ENCODE measurements around the gene NRSN1.
"Not testable (repeated sequence)": the region's sequence is repeated elsewhere in the genome, so short reads cannot be mapped to it uniquely, and the experiment has no call there.

Gene NRSN1, protein sequence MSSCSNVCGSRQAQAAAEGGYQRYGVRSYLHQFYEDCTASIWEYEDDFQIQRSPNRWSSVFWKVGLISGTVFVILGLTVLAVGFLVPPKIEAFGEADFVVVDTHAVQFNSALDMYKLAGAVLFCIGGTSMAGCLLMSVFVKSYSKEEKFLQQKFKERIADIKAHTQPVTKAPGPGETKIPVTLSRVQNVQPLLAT

DNA sequence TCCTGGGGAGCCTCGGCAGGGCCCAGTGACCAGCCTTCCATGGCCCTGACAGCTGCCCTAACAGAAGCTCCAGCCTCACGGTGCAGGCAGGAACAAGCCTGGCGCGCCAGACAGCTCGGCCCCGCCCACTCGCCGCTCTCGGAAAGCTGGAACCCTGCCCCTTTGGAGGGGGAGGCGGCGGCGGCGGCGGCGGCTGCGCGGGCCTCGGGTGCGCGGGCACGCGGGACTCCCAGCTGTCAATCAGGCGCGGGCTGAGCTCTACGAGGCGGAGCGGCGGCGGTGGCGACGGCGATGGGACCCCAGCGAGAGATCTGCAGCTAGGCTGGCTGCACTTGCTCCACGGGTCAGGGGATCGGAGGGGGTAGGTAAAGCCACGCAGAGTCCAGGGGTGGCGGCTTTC lies at the start of gene NRSN1:
NRSN1 (plus strand) TSS at position 236 of the 400 bp plus-strand sequence. CDS start 8,113 bp downstream, outside the sequence.
- no peak for DNase-seq

DNA sequence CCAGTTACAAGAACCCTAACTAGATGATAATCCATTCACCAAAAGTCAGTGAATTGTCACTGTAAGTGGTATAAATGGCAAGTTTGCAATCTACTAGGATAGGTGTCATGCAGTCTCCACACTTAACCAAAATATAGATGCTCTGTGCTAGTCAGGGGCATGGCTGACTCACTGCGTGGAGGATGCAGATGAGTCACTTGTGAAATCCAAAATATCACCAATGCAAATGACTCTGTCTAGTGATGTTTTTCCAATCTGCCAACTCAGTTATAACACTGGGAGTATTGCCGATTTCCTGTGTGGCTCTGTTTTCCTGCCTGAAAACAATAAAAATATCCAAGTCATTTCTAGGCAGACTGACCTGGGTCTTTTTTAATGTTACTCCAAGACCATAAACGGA lies 47.8 kb upstream of the NRSN1 start:
- DNase-seq = no peak

DNA sequence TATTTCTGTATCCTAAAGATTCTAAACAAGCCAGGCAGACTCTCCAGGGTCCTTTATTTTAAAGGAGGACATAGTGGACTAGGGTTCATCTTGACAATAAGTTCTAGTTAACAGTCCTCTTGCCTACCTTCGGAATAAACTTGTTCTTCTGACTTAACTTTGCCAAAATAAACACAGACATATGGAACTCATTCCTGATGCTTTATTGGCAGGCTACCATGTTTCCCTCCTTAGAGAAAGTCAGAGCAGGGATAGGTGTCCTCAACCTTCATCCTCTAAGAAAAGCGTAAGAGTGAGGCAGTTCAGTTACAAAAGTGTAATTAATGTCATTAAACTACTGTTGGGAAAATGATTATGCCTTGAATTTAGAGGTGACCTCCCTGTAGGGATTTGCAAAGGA lies 46.9 kb upstream of the NRSN1 start:
- no peak for DNase-seq

DNA sequence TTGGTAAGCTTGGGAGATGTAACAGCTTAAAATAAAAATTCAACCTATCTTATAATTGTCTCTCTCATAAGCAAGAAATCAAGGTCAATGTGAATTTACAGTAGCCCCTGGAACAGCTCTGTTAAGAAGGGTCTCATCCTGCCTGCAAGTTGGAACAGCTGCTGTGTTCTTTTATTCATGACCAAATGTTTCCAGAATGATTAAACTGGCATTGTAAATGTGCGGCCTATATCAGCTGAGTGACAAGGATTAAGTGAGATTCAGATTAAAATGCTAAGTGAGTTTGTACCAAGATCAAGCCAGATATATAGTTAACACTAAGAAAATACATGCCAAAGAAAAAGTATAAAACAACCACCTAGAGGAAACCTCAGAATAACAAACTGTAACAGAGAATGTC lies 45.3 kb upstream of the NRSN1 start:
- no peak for DNase-seq

DNA sequence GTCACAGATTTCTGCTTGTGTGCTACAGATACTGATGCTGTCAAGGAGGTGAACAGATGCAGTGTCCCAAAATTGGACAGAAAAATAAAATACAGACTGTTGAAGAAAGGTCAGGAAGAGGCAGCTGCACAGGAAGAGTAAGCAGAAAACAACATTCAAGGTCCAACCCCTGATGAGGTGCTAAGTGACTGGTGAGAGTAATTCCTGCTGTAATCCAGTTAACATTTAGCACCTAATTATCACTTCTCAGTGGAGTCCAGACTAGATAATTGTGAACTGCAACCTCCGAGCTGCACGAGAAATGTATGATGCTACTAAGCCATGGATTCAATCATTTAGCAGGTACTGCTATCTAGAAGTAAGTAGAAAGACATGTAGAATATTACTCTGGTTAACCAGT lies 36.3 kb upstream of the NRSN1 start:
- DNase-seq = no peak

DNA sequence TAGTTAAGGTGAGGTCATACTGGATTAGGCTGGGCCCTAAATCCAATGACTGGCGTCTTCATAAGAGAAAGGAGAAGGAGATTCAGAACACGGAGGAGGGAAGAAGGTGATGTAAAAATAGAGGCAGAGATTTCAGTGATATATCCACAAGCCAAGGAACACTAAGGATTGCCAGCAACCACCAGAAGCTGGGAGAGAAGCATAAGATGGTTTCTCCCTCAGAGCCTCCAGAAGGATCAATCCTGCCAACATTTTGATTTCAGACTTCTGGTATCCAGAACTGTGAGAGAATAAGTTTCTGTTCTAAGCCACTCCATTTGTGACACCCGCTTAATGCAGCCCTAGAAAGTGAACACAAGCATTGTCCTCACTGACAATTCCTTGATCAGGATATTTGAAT lies 33.6 kb upstream of the NRSN1 start:
- DNase-seq = no peak

DNA sequence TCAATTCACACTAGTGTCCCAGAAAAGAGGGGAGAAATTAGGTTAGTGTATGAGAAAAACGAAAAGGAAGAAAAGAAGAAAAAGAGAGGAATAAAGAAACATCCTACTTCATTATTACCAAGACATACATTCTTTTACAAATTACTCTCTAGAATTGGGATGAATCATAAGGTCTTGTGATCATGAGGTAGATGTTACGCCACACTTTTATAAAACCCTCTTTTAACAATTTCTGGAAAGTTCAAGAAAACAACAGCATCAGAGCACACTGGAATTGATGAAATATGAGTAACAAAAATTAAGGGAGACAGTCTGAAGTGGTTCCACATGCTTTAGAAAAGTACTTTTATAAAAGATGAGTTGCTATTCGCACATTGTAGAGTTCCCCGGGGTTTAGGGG lies 32.6 kb upstream of the NRSN1 start:
- DNase-seq = no peak

DNA sequence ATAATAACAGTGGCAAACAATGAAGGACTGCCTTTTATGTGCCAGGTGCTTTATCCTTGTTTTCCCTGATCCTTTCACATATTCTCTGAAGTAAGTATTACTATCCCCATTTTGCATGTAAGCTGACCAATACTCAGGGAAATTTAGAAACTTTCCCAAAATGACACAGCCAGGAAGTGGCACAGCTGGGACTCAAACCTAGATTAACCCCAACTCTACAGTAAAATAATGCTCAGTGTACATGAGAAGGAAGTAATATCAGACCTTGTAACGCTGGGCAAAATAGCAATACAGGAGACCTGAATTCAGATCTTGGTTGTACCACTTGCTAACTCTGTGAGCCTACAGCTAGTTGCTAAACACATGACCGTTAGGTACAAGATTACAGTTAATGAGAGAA lies 26.8 kb upstream of the NRSN1 start:
- DNase-seq = no peak

DNA sequence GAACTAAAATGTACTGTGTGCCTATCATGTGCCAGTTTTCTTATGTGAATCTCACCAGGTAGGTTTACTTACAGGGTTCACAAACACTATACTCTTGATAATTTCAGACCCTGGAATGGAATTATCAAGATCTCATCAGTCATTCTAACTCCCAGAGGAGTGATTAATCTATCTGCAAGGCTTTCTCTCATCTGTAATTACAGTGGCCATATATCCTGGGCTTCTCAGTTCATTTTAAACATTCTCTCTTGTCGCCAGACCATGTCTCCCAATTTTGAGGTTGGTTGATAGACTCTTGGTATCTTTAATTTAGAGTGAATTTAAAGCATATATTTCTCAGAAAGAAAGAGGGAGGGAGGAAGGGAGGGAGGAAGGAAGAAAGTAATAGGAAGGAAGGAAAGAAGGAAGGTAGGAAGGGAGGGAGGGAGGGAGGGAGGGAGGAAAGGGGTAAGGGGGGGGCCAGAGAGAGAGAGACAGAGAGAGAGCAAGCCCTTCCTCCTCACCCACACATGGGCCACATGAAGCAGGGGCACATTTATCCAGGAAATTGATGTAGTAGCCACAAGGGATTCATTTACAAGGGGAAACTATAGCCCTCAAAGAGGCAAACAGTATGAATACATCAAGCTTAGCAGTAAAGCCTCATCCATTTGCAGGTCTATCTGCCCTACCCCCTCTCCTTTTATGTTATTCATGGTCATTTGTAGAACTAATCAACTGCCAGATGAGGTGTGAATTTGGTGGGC lies 25.8 kb upstream of the NRSN1 start:
- DNase-seq = no peak

DNA sequence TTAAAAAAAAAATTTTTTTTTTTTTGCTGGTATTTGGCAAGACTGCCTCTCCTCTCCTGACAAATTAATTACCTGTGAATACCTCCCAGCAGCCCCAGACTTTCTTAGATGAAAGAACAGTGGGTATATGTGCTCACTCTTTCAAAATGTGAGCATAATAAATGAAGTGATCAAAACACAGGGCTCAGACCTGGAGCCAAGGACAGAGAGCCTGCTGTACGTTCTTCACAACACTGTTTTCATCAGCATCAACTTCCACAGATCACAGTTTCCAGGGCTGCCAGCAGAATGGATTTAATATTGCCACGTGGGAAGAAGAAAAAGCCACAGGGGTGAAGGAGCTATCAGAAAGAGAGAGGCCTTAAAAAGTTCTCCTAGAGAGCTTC lies 25.3 kb upstream of the NRSN1 start:
- DNase-seq = no peak

DNA sequence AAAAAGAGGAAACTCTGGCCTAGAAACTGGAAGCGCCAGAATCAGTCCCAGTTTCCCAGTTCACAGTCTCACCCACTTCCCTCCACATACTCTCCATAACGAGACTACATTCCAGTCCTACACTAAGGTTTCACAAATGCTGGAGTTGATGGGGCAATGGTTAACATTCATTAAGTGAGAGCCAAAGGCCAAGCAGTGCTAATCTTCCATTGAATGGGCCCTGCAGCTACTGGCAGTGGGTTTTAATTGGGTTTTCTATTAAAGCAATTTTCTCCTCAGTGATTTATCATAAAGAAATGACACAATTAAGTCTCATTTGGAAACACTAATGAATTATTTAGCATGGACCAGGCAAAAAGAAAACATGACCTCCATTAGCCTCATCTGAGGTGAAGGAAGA lies 20.8 kb upstream of the NRSN1 start:
- no peak for DNase-seq

DNA sequence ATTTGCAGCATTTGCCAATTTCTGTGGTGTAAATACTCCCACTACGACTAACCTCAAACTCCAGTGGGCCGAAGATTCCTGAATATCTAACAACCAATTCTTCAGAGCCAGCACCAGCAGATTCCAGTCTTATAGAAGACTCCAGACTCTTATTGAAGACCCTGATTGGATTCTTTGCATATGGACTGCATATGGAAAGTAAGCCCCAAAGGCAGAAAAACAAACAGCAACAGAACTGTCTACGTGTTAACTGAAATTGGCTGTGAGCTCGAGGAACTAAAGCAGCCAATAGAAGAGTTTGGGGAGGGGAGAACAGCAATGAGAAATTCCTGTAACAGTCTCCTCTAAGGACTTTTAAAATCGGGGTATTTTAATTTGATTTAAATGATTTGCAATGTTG lies 19.7 kb upstream of the NRSN1 start:
- no peak for DNase-seq

DNA sequence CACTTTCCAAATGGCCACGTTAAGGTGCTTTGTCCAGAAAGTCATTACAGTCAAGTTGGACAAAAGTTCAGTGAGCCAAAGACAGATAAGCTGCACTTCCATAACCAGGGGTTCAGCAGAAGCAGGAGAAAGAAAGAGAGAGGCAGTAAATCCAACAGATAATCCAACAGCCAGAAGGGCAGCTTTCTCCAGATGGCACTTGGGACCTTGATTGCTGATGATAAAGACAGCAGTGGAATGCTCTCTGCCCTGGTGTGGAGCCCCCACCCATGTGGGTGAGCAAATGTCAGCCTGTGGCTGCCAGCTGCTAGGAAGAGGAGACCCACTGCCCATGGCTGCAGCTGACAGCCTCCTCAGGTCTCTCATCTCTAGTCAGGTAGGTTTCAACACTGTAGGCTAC lies 18.7 kb upstream of the NRSN1 start:
- DNase-seq = no peak

DNA sequence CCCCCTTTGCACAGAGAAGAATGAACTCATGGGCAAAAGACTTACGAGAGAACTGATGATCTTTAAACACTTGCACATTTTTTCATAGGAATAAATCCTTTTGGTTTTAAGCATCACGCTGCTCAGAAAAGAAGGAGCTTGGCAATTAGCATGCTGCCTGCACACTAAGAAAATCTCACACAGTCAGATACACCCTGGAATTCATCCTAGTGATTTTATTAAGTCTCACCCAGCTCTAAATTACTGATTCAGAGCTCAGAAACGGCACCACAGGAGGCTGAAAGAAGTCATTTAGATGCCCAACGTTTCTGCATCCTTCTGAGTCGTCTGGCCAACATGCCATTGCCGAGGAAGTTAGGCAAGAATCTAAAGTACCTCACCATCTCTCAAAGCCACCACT lies 18.0 kb upstream of the NRSN1 start:
- no peak for DNase-seq

DNA sequence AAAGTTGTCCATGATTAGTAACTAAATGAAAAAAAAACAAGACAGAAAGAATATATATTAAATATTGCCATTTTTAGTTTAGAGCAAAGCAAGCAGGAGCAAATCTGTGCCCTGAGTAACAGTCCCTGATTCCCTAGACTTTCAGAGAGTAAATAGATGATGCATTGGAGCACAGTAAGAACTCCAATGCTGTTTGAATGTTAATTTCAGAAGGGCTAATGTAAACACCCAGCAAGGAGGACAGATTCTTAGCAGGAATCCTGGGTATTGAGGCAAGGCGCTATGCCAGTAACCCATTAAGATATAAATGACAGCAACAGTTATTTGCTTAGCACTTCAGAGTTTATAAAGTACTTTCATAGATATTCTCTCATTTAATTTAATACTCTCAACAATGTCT lies 15.6 kb upstream of the NRSN1 start:
- no peak for DNase-seq

DNA sequence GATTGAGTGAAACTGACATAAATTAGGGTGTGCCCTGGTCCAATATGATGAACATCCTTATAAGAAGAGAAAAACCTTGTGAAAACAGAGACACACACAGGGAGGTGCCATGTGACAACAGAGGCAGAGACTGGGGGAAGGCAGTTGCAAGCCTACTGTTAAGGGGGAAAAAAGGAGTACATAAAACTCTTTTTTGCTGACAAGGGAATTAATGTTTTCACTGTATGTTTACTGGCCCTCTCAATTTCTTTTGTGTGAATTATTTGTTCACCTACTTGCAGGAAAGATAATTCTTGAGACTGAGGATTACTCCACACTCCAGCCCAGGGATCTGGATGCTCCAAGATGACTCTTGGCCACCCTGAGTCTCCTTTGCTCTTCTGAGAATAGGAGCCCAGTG lies 12.1 kb upstream of the NRSN1 start:
- DNase-seq = no peak

DNA sequence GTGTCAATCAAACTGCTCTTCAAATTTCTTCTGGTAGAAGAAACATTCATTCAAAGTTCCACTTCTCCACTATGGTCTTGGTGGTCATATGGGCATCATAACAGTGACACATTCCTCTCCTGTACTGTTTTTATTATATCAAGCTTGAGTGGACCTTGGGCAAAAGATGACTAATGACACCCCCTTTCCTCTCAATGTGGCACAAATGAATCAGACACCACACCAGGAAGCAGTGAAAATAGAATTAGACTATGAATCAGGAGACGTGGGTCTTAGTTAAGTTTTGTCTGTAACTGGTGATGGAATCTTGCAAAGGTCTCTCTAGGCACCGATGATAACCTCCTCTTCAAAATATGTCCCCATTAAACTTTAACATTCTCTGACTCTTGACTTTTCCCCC lies 9.0 kb upstream of the NRSN1 start:
- no peak for DNase-seq

DNA sequence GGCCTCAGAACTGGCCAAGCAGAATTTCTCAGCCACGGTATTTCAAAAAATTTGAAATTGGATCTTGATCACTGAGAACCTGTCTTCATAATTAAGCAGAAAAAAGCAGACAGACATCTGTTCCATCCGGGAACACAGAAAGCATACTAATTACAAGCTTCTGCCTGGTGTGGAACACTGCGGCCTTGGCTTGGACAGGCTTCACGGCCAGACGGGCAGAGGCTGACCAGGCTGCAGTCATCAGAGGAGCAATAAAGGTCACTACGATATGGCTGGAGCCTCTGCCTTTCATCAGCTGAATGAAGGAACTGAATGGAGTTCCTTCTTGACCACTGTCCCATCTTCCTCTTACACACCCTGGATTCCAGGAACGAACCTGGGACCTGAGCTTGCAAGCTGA lies 3.9 kb upstream of the NRSN1 start:
- no peak for DNase-seq

DNA sequence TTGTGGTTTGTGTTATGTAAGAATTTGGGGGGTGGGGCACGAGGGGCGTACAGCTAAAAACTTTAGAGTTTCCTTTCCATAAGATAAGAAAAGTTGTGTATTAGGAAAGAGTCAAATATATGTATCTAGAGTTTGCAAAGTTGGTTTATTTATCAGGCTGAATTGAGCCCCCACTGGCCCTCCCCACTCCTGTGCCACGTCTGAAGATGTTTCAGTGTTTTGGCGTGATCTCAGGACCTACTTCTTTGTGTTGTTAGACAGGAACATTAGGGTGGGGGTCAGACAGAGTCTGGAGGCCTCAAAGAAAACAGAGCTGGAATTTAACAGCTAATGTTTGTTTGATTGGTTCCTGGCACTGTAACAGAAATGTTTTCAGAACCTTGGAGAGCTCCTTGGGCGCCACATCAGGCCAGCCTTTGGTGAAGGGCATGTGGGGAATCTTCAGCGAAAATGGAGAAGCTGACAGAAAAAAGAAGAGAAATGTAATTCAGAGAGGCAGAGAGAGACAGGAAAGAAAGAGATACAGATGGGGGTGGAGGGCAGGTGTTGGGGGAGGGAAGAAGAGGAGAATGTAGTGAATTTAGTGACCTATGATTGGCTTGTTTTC lies 674 bp downstream of the NRSN1 start:
- DNase-seq = no peak

DNA sequence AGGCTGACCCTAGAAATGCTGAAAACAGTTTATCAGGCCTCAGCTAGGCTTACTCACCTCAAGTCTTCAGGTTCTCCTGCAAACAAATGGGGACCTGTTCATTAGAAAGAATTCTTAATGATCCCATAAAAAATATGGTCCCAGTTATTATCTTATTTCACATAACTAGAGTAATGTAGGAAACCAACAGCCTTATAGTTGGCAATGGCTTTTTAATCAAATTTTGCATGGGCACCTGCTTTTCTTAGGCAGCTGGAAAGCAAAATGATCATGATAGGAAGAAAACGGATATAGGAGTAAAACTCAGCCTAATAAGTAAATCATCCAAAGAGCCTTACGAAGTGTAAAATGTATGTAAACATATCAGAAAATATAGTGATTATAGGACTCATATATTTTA lies 1.3 kb downstream of the NRSN1 start:
- DNase-seq = no peak

DNA sequence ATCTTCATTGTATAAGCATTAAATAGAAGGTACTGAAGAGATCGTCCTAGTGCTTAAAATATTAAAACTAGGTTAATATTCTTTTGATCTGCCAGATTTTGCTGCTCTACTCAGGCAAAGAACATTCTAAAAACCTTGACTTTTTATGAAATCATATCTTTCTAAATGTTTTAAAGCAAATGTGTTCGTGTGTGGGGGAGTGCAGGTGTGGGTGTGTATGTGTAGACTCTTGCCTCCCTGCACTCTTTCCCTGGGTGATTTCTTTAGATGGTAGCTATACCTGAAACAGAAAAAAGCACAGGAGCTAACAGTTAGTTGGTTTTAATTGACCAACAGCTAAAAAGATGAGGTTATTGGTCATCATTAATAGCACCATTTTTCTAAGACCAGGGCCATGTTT lies 5.7 kb downstream of the NRSN1 start:
- DNase-seq = no peak

DNA sequence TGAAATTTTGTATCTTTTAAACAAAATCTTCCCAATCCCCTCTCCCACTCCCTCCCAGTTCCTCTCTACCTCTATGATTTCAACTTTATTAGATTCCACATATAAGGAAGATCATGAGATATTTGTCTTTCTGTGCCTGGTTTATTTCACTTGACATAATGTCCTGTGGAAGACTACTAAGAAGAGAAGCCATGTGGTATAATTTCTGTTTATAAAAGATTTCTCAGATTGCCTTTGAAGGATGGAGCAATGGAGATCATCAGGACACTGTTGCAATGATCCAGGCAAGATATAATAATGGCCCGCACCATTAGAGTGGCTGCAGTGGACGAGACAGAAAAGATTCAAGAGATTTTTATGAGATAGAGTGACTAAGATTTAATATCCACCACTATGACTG lies 13.1 kb downstream of the NRSN1 start:
- DNase-seq = no peak

DNA sequence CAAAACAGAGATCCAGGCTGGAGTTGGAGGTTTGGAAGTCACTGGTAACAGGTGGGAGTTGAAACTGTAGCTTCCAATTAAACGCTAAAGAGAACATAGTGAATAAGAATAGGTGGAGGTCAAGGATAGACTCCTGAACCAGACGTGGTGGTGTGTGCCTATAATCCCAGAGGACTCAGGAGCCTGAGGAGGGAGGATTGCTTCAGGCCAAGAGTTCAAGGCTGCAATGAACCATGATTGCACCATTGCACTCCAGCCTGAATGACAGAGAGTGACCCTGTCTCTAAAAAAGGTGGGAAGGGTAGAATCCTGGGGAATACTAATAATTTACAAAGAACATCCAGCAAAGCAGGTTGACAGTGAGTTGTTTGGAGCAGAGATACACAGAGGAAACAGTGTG lies 13.6 kb downstream of the NRSN1 start:
- no peak for DNase-seq

DNA sequence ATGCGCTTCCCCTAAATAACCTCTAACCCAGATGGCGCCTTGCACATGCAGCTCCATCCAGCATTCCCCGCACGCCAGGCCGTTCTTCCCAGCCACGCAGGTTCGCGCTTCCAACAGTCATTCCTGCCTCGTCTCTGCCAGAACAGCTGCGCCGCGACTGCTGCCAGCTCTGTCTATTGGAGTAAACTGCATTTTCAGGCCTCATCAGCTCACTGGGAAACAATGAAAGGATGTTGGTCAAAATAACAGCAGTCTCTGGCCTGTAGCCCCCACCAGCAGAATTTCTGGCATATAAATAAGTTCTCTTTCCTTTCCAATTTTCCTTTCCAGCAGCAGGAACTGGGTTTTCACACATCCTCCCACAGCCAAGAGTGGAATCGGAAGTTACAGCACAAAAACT lies 14.6 kb downstream of the NRSN1 start:
- no peak for DNase-seq

DNA sequence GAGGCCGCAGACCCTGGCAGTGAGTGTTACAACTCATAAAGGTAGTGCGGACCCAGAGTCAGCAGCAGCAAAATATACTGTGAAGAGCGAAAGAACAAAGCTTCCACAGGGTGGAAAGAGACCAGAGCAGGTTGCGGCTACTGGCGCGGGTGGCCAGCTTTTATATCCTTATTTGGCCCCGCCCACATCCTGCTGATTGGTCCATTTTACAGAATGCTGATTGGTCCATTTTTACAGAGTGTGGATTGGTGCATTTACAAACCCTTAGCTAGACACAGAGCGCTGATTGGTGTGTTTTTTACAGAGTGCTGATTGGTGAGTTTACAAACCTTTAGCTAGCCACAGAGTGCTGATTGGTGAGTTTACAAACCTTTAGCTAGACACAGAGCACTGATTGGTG lies 16.7 kb downstream of the NRSN1 start:
- DNase-seq = not testable (repeated sequence)

All from SIG-M5 (cell line).